ENCODE measurements around the gene LRWD1.
A peak's percentile ranks its signal among the peaks of the same experiment; 100 is the strongest.
"Not testable (repeated sequence)": the region's sequence is repeated elsewhere in the genome, so short reads cannot be mapped to it uniquely, and the experiment has no call there.

Gene LRWD1

GRCh38 chr7:102453319-102453718, 11.5 kb upstream of the LRWD1 start:
- peaks cover 28% of the 10 kb centered on the region for H3K4me1 Mint-ChIP-seq
- no peak for ATAC-seq
- no peak overlapping the region for H3K27ac Mint-ChIP-seq
- no peak overlapping the region for H3K4me3 Mint-ChIP-seq
- peaks cover 34% of the 10 kb centered on the region for H3K36me3 Mint-ChIP-seq
- no peaks in the 10 kb centered on the region for H3K9me3 Mint-ChIP-seq
- H3K27me3 Mint-ChIP-seq, result no peaks in the 10 kb centered on the region

DNA sequence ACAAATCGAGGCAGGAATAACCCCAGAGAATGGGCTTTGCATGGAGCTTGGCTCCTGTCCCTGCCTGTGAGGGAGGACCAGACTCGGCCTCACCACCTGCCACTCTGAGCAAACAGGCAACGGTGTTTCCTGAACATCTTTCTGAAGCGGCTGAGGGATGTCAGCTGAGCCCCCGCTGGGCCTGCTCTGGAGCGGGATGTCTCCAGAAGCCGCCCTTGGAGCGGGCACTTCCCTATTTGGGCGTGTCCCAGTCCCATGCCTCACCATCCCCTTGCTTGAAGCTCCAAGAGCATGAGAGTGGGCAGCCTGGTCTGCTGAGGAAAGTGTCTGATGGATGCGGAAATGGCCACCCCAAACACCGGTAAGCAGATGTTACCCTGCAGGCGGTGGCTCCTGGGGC, 10.3 kb upstream of the LRWD1 start:
- Mint-ChIP-seq H3K4me1 (peaks cover 22% of the 10 kb centered on the region), H3K27me3 (no peaks in the 10 kb centered on the region), H3K36me3 (peaks cover 34% of the 10 kb centered on the region), H3K9me3 (no peaks in the 10 kb centered on the region), H3K27ac (peak overlapping the region; percentile 17), H3K4me3 (no peak overlapping the region)
- no peak for ATAC-seq

GRCh38 chr7:102454932-102455331, 9.9 kb upstream of the LRWD1 start:
- ATAC-seq, H3K27me3 Mint-ChIP-seq, H3K9me3 Mint-ChIP-seq, H3K4me3 Mint-ChIP-seq: not testable (repeated sequence)
- Mint-ChIP-seq H3K36me3 (peaks cover 34% of the 10 kb centered on the region), H3K4me1 (peaks cover 21% of the 10 kb centered on the region), H3K27ac (peak overlapping the region; percentile 17)

- peaks cover 17% of the 10 kb centered on the region for H3K4me1 Mint-ChIP-seq
- H3K36me3 Mint-ChIP-seq, result peaks cover 28% of the 10 kb centered on the region
- H3K4me3 Mint-ChIP-seq, result no peak overlapping the region
- ATAC-seq, result no peak
- H3K27me3 Mint-ChIP-seq, result no peaks in the 10 kb centered on the region
- peak overlapping the region; percentile 17 for H3K27ac Mint-ChIP-seq
- H3K9me3 Mint-ChIP-seq, result no peaks in the 10 kb centered on the region
Observed at GRCh38 chr7:102455596-102455995, 9.2 kb upstream of the LRWD1 start.

DNA sequence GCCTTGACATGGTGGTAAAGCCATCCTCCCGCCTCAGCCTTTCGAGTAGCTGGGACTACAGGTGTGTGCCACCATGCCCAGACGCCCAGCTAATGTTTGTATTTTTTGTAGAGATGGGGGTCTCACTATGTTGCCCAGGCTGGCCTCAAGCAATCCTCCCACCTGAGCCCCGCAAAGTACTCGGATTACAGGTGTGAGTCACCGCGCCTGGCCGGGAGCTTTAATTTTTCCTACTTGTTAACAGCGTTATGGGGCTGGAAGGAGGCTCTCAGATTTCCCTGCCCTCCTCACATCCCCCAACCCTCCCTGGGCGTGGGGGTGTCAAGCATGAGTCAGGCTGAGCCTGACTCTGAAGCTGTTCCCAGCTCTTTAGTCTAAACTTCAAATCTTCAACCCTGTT, 8.5 kb upstream of the LRWD1 start:
- no peaks in the 10 kb centered on the region for H3K9me3 Mint-ChIP-seq
- H3K4me3 Mint-ChIP-seq, result no peak overlapping the region
- no peak overlapping the region for H3K27ac Mint-ChIP-seq
- H3K36me3 Mint-ChIP-seq, result peaks cover 27% of the 10 kb centered on the region
- no peaks in the 10 kb centered on the region for H3K27me3 Mint-ChIP-seq
- H3K4me1 Mint-ChIP-seq, result peaks cover 20% of the 10 kb centered on the region
- ATAC-seq, result no peak

GRCh38 chr7:102457352-102457924, 7.3 kb upstream of the LRWD1 start:
- H3K4me1 Mint-ChIP-seq, result peaks cover 28% of the 10 kb centered on the region
- H3K36me3 Mint-ChIP-seq, result peaks cover 27% of the 10 kb centered on the region
- H3K27me3 Mint-ChIP-seq, result no peaks in the 10 kb centered on the region
- ATAC-seq, result no peak
- H3K9me3 Mint-ChIP-seq, result no peaks in the 10 kb centered on the region
- no peak overlapping the region for H3K4me3 Mint-ChIP-seq
- no peak overlapping the region for H3K27ac Mint-ChIP-seq

- no peaks in the 10 kb centered on the region for H3K27me3 Mint-ChIP-seq
- no peaks in the 10 kb centered on the region for H3K9me3 Mint-ChIP-seq
- peaks cover 27% of the 10 kb centered on the region for H3K36me3 Mint-ChIP-seq
- no peak overlapping the region for H3K27ac Mint-ChIP-seq
- peaks cover 42% of the 10 kb centered on the region for H3K4me1 Mint-ChIP-seq
- ATAC-seq, result no peak
- H3K4me3 Mint-ChIP-seq, result no peak overlapping the region
Observed at GRCh38 chr7:102459221-102459844, 5.5 kb upstream of the LRWD1 start.

DNA sequence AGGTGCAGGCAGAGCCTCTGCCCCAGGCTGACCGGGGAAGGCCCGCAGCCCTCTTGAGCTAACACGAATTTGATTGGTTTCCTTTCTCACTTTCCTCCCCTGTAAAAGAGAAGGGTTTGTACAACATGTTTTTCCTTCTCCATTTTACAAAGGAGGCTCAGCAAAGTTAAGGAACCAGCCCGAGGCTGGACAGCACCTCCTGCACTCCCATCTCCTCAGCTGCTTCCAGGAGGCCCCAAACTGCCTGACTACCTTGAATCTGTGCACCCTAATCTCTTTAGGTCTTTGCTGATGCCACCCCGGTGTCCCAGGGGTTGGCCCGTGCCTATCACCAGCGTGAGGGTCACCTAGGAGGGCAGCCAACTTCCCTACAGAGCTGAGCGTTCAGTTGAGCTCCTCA, 4.3 kb upstream of the LRWD1 start:
- Mint-ChIP-seq H3K36me3 (peaks cover 21% of the 10 kb centered on the region), H3K27me3 (no peaks in the 10 kb centered on the region), H3K4me1 (peaks cover 41% of the 10 kb centered on the region), H3K9me3 (no peaks in the 10 kb centered on the region), H3K4me3 (no peak overlapping the region), H3K27ac (no peak overlapping the region)
- no peak for ATAC-seq

GRCh38 chr7:102463841-102464576, 775 bp upstream of the LRWD1 start:
- Mint-ChIP-seq H3K36me3 (peaks cover 17% of the 10 kb centered on the region), H3K27me3 (no peaks in the 10 kb centered on the region), H3K4me1 (peaks cover 55% of the 10 kb centered on the region), H3K9me3 (no peaks in the 10 kb centered on the region), H3K4me3 (peak overlapping the region; percentile 91), H3K27ac (peak overlapping the region; percentile 84)
- ATAC-seq, result no peak

- H3K4me3 Mint-ChIP-seq, result peak overlapping the region; percentile 91
- no peak for ATAC-seq
Observed at GRCh38 chr7:102466097-102466496, 1.3 kb downstream of the LRWD1 start.

GRCh38 chr7:102467581-102468477, 3.0 kb downstream of the LRWD1 start:
- Mint-ChIP-seq H3K27ac (no peak overlapping the region), H3K4me1 (peaks cover 45% of the 10 kb centered on the region), H3K4me3 (no peak overlapping the region), H3K27me3 (no peaks in the 10 kb centered on the region), H3K36me3 (peaks cover 35% of the 10 kb centered on the region), H3K9me3 (no peaks in the 10 kb centered on the region)
- ATAC-seq, result no peak

More at GRCh38 chr7:102466097-102466496, 1.3 kb downstream of the LRWD1 start:
- Mint-ChIP-seq H3K9me3 (no peaks in the 10 kb centered on the region), H3K27ac (no peak overlapping the region), H3K27me3 (no peaks in the 10 kb centered on the region), H3K36me3 (peaks cover 24% of the 10 kb centered on the region), H3K4me1 (peaks cover 51% of the 10 kb centered on the region)

GRCh38 chr7:102468478-102469350, 3.9 kb downstream of the LRWD1 start:
- Mint-ChIP-seq H3K4me3 (no peak overlapping the region), H3K9me3 (no peaks in the 10 kb centered on the region), H3K4me1 (peaks cover 42% of the 10 kb centered on the region), H3K27ac (no peak overlapping the region), H3K36me3 (peaks cover 39% of the 10 kb centered on the region), H3K27me3 (no peaks in the 10 kb centered on the region)
- no peak for ATAC-seq

GRCh38 chr7:102469351-102469971, 4.7 kb downstream of the LRWD1 start:
- peaks cover 34% of the 10 kb centered on the region for H3K4me1 Mint-ChIP-seq
- no peak for ATAC-seq
- no peak overlapping the region for H3K27ac Mint-ChIP-seq
- H3K27me3 Mint-ChIP-seq, result no peaks in the 10 kb centered on the region
- H3K4me3 Mint-ChIP-seq, result no peak overlapping the region
- no peaks in the 10 kb centered on the region for H3K9me3 Mint-ChIP-seq
- H3K36me3 Mint-ChIP-seq, result peaks cover 39% of the 10 kb centered on the region

Measured in stimulated activated memory B cell treated with anti-CD40 and anti-IgM and Interleukin-4, amounts not matched to agents 10 μg/mL and 1 μg/mL and 100 μg/mL, for 72 hours (primary cell).